Natural killer cell (primary cell): Measurements from ENCODE around the gene BORCS5. TPM values are rescaled to one million over a fixed set of nuclear protein-coding genes. Genes with fewer than 3 reads are reported as not detected.
"Not testable (repeated sequence)": the region's sequence is repeated elsewhere in the genome, so short reads cannot be mapped to it uniquely, and the experiment has no call there.

Experiments
- ATAC-seq, 3 donors: fragments of 150-1000 bp in 2 of 3; fragments of 200-7000 bp in 1 of 3; cut with Tn5 transposase; 1 replicate in 1 of 3; 2 replicates in 2 of 3; pipeline ENCODE4 v1.10.0; 2021; ENCODE audit warnings: mild to moderate bottlenecking in 2 of 3, moderate library complexity in 2 of 3
- DNase-seq, 2 donors: peaks; one replicate each; pipeline versions ENCODE4 v3.0.0 to v3.0.0-alpha.2; 2013 to 2021; ENCODE audit warnings: mixed read lengths in 1 of 2
- H3K27ac ChIP-seq: one replicate; pipeline ENCODE4 v1.5.1; 2013; ENCODE audit warnings: mild to moderate bottlenecking, low read length
- H3K27me3 ChIP-seq: one replicate; pipeline ENCODE4 v1.6.1; 2013; ENCODE audit warnings: low read length; ENCODE audit not compliant: control insufficient read depth, insufficient read depth
- H3K36me3 ChIP-seq: one replicate; pipeline ENCODE4 v1.6.1; 2013; ENCODE audit warnings: low read length; ENCODE audit not compliant: control insufficient read depth, insufficient read depth
- H3K4me1 ChIP-seq: one replicate; pipeline ENCODE4 v1.6.1; 2013; ENCODE audit warnings: low read length; ENCODE audit not compliant: control insufficient read depth, insufficient read depth
- H3K4me3 ChIP-seq: one replicate; pipeline ENCODE4 v1.5.1; 2013; ENCODE audit warnings: low read length
- H3K9me3 ChIP-seq: one replicate; pipeline ENCODE4 v1.6.1; 2013; ENCODE audit warnings: low read length; ENCODE audit not compliant: control insufficient read depth, insufficient read depth
- H3K27ac Mint-ChIP-seq, 2 donors: one replicate each; pipeline ENCODE4 v1.8.0; 2022; ENCODE audit warnings: mild to moderate bottlenecking in 2 of 2, mixed read lengths in 2 of 2, moderate library complexity in 1 of 2
- H3K27me3 Mint-ChIP-seq, 2 donors: one replicate each; pipeline ENCODE4 v1.8.0; 2022; ENCODE audit warnings: low read depth in 2 of 2, mixed read lengths in 2 of 2
- H3K36me3 Mint-ChIP-seq: one replicate; pipeline ENCODE4 v1.8.0; 2022; ENCODE audit warnings: mixed read lengths
- H3K4me1 Mint-ChIP-seq, 2 donors: one replicate each; pipeline ENCODE4 v1.8.0; 2022; ENCODE audit warnings: mixed read lengths in 2 of 2
- H3K4me3 Mint-ChIP-seq: one replicate; pipeline ENCODE4 v1.8.0; 2022; ENCODE audit warnings: mild to moderate bottlenecking, moderate library complexity, mixed read lengths
- H3K9me3 Mint-ChIP-seq, 2 donors: one replicate each; pipeline ENCODE4 v1.8.0; 2022; ENCODE audit warnings: mixed read lengths in 2 of 2
- CTCF ChIP-seq: fragments of 200-600 bp; IDR thresholded peaks from one replicate; pipeline ENCODE4 v1.8.0; 2022; ENCODE audit warnings: antibody characterized with exemption
- WGBS: methylation state at CpG from one replicate; pipeline ENCODE4 v1.1.7; 2013; ENCODE audit warnings: missing lambda C conversion rate; ENCODE audit not compliant: insufficient coverage; 5-methylcytosine and 5-hydroxymethylcytosine counted together
- intact Hi-C: fragments of 100-400 bp; cut with micrococcal nuclease; formaldehyde crosslinking; loops from one replicate; pipeline ENCODE4 v1.14.2; 2022
- total RNA-seq, 4 donors: library from RNA; stranded (reverse); fragments of 120-200 nt in 1 of 4; gene quantifications; one replicate each; pipeline versions ENCODE4 v1.2.3 to v1.2.4, GENCODE V29; 2013 to 2022

Gene BORCS5
- total RNA-seq, 3 donors from 2014 or later (not counting 1 experiment from before 2014, with no cell fraction given): 28.5 to 32.8 (median 29.2) TPM

GRCh38 chr12:12469386-12469785, 112.5 kb downstream of the BORCS5 start:
- no peaks in the 10 kb centered on the region for H3K27me3 Mint-ChIP-seq
- H3K9me3 ChIP-seq: no peaks in the 10 kb centered on the region
- no peaks in the 10 kb centered on the region for H3K9me3 Mint-ChIP-seq
- 98% methylated on average over 7 of the region's 7 CpGs for WGBS
- DNase-seq (no peak), ATAC-seq (no peak)
- peaks cover 6% of the 10 kb centered on the region for H3K36me3 ChIP-seq
- no peak overlapping the region for H3K4me3 ChIP-seq
- no peaks in the 10 kb centered on the region for H3K27me3 ChIP-seq
- H3K27ac ChIP-seq: no peak overlapping the region
- intact Hi-C loops: no loop called here
- TF ChIP-seq CTCF: no peak
- H3K4me3 Mint-ChIP-seq: no peak overlapping the region
- H3K27ac Mint-ChIP-seq: no peak overlapping the region
- peaks cover 44% of the 10 kb centered on the region for H3K4me1 ChIP-seq
- peaks cover 36 to 46% of the 10 kb centered on the region in 2 donors for H3K4me1 Mint-ChIP-seq
- H3K36me3 Mint-ChIP-seq: no peaks in the 10 kb centered on the region

- ATAC-seq: no peak
- H3K36me3 ChIP-seq: peaks cover 6% of the 10 kb centered on the region
- H3K4me3 Mint-ChIP-seq: no peak overlapping the region
- no peaks in the 10 kb centered on the region for H3K27me3 Mint-ChIP-seq
- H3K36me3 Mint-ChIP-seq: no peaks in the 10 kb centered on the region
- no peak for DNase-seq
- no peaks in the 10 kb centered on the region for H3K27me3 ChIP-seq
- no peak for TF ChIP-seq CTCF
- H3K9me3 Mint-ChIP-seq: no peaks in the 10 kb centered on the region
- 79% methylated on average over 7 of the region's 7 CpGs for whole genome bisulfite sequencing
- intact Hi-C loops: no loop called here
- no peak overlapping the region for H3K27ac Mint-ChIP-seq
- H3K4me1 ChIP-seq: peaks cover 38% of the 10 kb centered on the region
- no peak overlapping the region for H3K4me3 ChIP-seq
- no peaks in the 10 kb centered on the region for H3K9me3 ChIP-seq
- H3K27ac ChIP-seq: no peak overlapping the region
- H3K4me1 Mint-ChIP-seq: peaks cover 50 to 59% of the 10 kb centered on the region in 2 donors
These were observed 114.0 kb downstream of the BORCS5 start for GRCh38 chr12:12470751-12471306.

- H3K27me3 Mint-ChIP-seq, H3K9me3 Mint-ChIP-seq, H3K4me3 ChIP-seq, H3K27ac Mint-ChIP-seq, H3K36me3 Mint-ChIP-seq, intact Hi-C loops, H3K27me3 ChIP-seq, DNase-seq, H3K4me3 Mint-ChIP-seq, H3K9me3 ChIP-seq, ATAC-seq, H3K27ac ChIP-seq: not testable (repeated sequence)
- peaks cover 25% of the 10 kb centered on the region for H3K4me1 ChIP-seq
- peaks cover 11% of the 10 kb centered on the region for H3K36me3 ChIP-seq
- H3K4me1 Mint-ChIP-seq: peaks cover 40 to 45% of the 10 kb centered on the region in 2 donors
- WGBS: 93% methylated on average over 26 of the region's 37 CpGs
These were observed 115.4 kb downstream of the BORCS5 start for GRCh38 chr12:12471982-12472961.

- Histone ChIP-seq H3K27me3 (no peaks in the 10 kb centered on the region), H3K9me3 (no peaks in the 10 kb centered on the region), H3K4me1 (peaks cover 16% of the 10 kb centered on the region), H3K4me3 (no peak overlapping the region), H3K27ac (no peak overlapping the region), H3K36me3 (peaks cover 10% of the 10 kb centered on the region)
- Mint-ChIP-seq H3K36me3 (no peaks in the 10 kb centered on the region), H3K9me3 (no peaks in the 10 kb centered on the region), H3K4me3 (no peak overlapping the region), H3K27me3 (no peaks in the 10 kb centered on the region), H3K4me1 (peaks cover 32 to 36% of the 10 kb centered on the region in 2 donors), H3K27ac (peak overlapping the region in 1 of 2 donors; percentile 27)
- ATAC-seq: no peak
- no peak for DNase-seq
- WGBS: 97% methylated on average over 4 of the region's 4 CpGs
- intact Hi-C loops: no loop called here
- TF ChIP-seq CTCF: no peak
These were observed 116.3 kb downstream of the BORCS5 start for GRCh38 chr12:12473223-12473622.
